HFFc6 (cell line): Measurements from ENCODE around the gene CLK4. TPM values are rescaled to one million over a fixed set of nuclear protein-coding genes. Genes with fewer than 3 reads are reported as not detected.
A peak's percentile ranks its signal among the peaks of the same experiment; 100 is the strongest.
"Not testable (repeated sequence)": the region's sequence is repeated elsewhere in the genome, so short reads cannot be mapped to it uniquely, and the experiment has no call there.

Experiments used
- DNase-seq: peaks from one replicate; pipeline ENCODE4 v3.0.0-alpha.2; 2018
- H3K27ac Mint-ChIP-seq: 2 replicates; pipeline ENCODE4 v1.8.0; 2020; ENCODE audit warnings: mild to moderate bottlenecking, mixed read lengths
- H3K27me3 Mint-ChIP-seq: 2 replicates; pipeline ENCODE4 v1.8.0; 2021; ENCODE audit warnings: mild to moderate bottlenecking, moderate library complexity, mixed read lengths; ENCODE audit not compliant: insufficient read depth
- H3K36me3 Mint-ChIP-seq: 2 replicates; pipeline ENCODE4 v1.8.0; 2021; ENCODE audit warnings: low read depth, mixed read lengths
- H3K4me1 Mint-ChIP-seq: 2 replicates; pipeline ENCODE4 v1.8.0; 2020; ENCODE audit warnings: low read depth, mixed read lengths
- H3K4me3 Mint-ChIP-seq: 2 replicates; pipeline ENCODE4 v1.8.0; 2020; ENCODE audit warnings: mild to moderate bottlenecking, moderate library complexity, mixed read lengths
- H3K9me3 Mint-ChIP-seq: 2 replicates; pipeline ENCODE4 v1.8.0; 2020; ENCODE audit warnings: mild to moderate bottlenecking, mixed read lengths
- CTCF ChIP-seq: fragments of 200-600 bp; sonication (generic); IDR thresholded peaks from 2 replicates; pipeline ENCODE4 v1.5.0; 2021; ENCODE audit warnings: antibody characterized with exemption, mild to moderate bottlenecking
- total RNA-seq, 6 experiments: library from RNA; stranded (reverse); fragmentation: NEBNext Ultra II Directional; extraction: Animal tissue kit (Norgen Biotek cat#: 25700); gene quantifications; 2 replicates in 1 of 6; 3 replicates in 5 of 6; pipeline ENCODE4 v1.2.3, GENCODE V29; 2021

CLK4 gene
- total RNA-seq, 6 experiments from 2014 or later, result 8.5 to 11.7 (median 8.8) TPM

GRCh38 chr5:178590141-178590923, 36.5 kb downstream of the CLK4 start, which contains the start of gene COL23A1:
COL23A1 (minus strand) TSS chr5:178590393.
- peak; percentile 65 for TF ChIP-seq CTCF
- Mint-ChIP-seq H3K36me3 (peaks cover 16% of the 10 kb centered on the region), H3K9me3 (peaks cover 13% of the 10 kb centered on the region), H3K4me1 (peaks cover 6% of the 10 kb centered on the region; the same call in 1 of the 2 replicates), H3K4me3 (no peak within 1 kb of the TSS; the same call in 1 of the 2 replicates), H3K27ac (no peak within 1 kb of the TSS), H3K27me3 (peaks cover 17% of the 10 kb centered on the region)
- DNase-seq, result no peak

- Mint-ChIP-seq H3K9me3 (peaks cover 4% of the 10 kb centered on the region; the same call in 1 of the 2 replicates), H3K4me1 (peaks cover 6% of the 10 kb centered on the region; the same call in 1 of the 2 replicates), H3K27me3 (peaks cover 17% of the 10 kb centered on the region), H3K4me3 (no peak overlapping the region), H3K27ac (no peak overlapping the region), H3K36me3 (peaks cover 8% of the 10 kb centered on the region)
- no peak for TF ChIP-seq CTCF
- DNase-seq, result no peak
Measured at GRCh38 chr5:178589180-178590140, 37.4 kb downstream of the CLK4 start.

- Mint-ChIP-seq H3K36me3 (peaks cover under 1% of the 10 kb centered on the region), H3K4me3 (no peak overlapping the region), H3K9me3 (peaks cover 3% of the 10 kb centered on the region; the same call in 1 of the 2 replicates), H3K27me3 (peaks cover 17% of the 10 kb centered on the region), H3K4me1 (peaks cover 6% of the 10 kb centered on the region; the same call in 1 of the 2 replicates), H3K27ac (no peak overlapping the region)
- DNase-seq, result no peak
- TF ChIP-seq CTCF, result no peak
Measured at GRCh38 chr5:178588769-178589168, 38.1 kb downstream of the CLK4 start.

- Mint-ChIP-seq H3K4me1 (peaks cover 6% of the 10 kb centered on the region; the same call in 1 of the 2 replicates), H3K36me3 (no peaks in the 10 kb centered on the region), H3K27me3 (peaks cover 17% of the 10 kb centered on the region), H3K9me3 (peaks cover 3% of the 10 kb centered on the region; the same call in 1 of the 2 replicates), H3K4me3 (no peak overlapping the region), H3K27ac (no peak overlapping the region)
- TF ChIP-seq CTCF, result no peak
- no peak for DNase-seq
Measured at GRCh38 chr5:178587763-178588611, 38.9 kb downstream of the CLK4 start.

GRCh38 chr5:178586396-178586795, 40.5 kb downstream of the CLK4 start:
- H3K9me3 Mint-ChIP-seq, result peaks cover 3% of the 10 kb centered on the region; the same call in 1 of the 2 replicates
- H3K36me3 Mint-ChIP-seq, result no peaks in the 10 kb centered on the region
- H3K4me3 Mint-ChIP-seq, result no peak overlapping the region
- H3K27ac Mint-ChIP-seq, result no peak overlapping the region
- TF ChIP-seq CTCF, result no peak
- no peak for DNase-seq
- peaks cover 17% of the 10 kb centered on the region for H3K27me3 Mint-ChIP-seq
- peaks cover 6% of the 10 kb centered on the region; the same call in 1 of the 2 replicates for H3K4me1 Mint-ChIP-seq

- H3K27ac Mint-ChIP-seq, DNase-seq, H3K4me1 Mint-ChIP-seq, H3K9me3 Mint-ChIP-seq, H3K4me3 Mint-ChIP-seq, H3K36me3 Mint-ChIP-seq: not testable (repeated sequence)
- H3K27me3 Mint-ChIP-seq, result peaks cover 15% of the 10 kb centered on the region
Measured at GRCh38 chr5:178585421-178585820, 41.4 kb downstream of the CLK4 start.
